Erythroblast (primary cell): ENCODE data around the gene INTS4.

Source experiments
- GATA1 ChIP-seq: IDR thresholded peaks from 2 replicates; pipeline ENCODE4 v1.6.1; 2011; ENCODE audit warnings: low read depth, mild to moderate bottlenecking, control low read depth, low read length, moderate library complexity
- POLR2A ChIP-seq: IDR thresholded peaks from 2 replicates; pipeline ENCODE4 v1.6.1; 2011; ENCODE audit warnings: mild to moderate bottlenecking, low read length

GRCh38 chr11:77886401-77886800, 108.1 kb downstream of the INTS4 start:
- TF ChIP-seq POLR2A = no peak
- TF ChIP-seq GATA1 = no peak
